ENCODE measurements around the gene SOX5.

The SOX5 gene

GRCh38 chr12:23621900-23622299 is 327.6 kb downstream of the SOX5 start:
- DNase-seq (ENCODE audit: extremely low read depth in 1 of 2, low read depth in 1 of 2): no peak

DNA sequence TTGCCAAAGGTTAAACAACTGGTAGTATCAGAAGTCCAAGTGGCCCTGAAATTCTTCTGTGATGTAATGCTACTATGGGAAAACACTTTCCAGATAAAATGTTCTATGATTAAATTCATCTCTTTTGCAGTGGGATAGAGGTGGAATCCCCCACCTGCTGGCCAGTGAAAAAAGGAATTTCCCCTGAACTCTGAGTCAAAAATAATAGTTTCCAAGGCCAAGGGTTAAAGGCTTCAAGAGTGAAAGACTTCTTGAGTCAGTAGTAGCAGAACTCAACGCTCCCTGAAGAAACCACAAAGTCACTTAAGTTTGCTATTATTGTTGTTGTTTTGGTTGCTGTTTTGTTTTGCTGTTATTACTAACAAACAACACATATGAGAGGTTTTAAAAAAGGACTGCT is 330.8 kb downstream of the SOX5 start:
- no peak for DNase-seq (ENCODE audit: extremely low read depth in 1 of 2, low read depth in 1 of 2)

DNA sequence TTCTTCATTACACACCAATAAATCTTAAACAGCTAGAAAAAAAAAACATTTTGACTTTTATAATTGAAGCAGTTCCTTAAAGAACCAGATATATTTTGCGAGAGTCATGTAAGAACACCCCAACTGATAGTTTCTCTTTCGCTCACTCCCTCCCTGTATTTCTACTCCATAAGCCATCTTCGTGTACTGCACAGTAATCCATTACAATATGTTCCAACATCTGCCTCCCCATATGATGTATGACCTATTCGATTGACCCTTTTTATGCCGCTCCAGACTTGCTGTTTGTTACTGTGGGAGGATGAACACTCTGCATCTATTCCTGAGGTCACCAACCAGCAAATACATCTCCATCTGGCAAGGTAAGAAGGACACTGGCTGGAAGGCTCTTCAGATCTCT is 331.7 kb downstream of the SOX5 start:
- no peak for DNase-seq (ENCODE audit: extremely low read depth in 1 of 2, low read depth in 1 of 2)

- no peak for DNase-seq (ENCODE audit: extremely low read depth in 1 of 2, low read depth in 1 of 2)
Observed at GRCh38 chr12:23614280-23614679, 335.2 kb downstream of the SOX5 start.

- DNase-seq (ENCODE audit: extremely low read depth in 1 of 2, low read depth in 1 of 2): no peak
Observed at GRCh38 chr12:23611320-23611719, 338.1 kb downstream of the SOX5 start.

GRCh38 chr12:23600919-23601318 is 348.6 kb downstream of the SOX5 start:
- DNase-seq (ENCODE audit: extremely low read depth in 1 of 2, low read depth in 1 of 2): no peak

DNA sequence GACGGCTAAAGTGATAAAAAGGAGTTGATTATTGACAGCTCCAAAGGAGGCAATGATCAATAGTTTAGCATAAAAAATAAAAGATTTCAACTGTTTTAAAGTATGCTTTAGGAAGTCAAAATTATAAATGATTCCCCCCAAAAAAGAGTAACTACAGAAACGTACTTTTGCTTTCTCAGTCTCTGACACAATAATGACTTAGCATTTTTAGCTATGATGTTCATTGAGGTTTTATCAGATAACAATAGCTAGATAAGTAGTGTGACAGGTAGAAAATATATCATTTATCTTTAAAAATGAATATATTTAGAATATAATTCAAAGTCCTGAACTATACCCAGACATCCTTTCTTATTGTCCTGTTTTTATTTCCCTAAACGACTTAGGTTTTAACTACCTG is 352.9 kb downstream of the SOX5 start:
- no peak for DNase-seq (ENCODE audit: extremely low read depth in 1 of 2, low read depth in 1 of 2)

DNA sequence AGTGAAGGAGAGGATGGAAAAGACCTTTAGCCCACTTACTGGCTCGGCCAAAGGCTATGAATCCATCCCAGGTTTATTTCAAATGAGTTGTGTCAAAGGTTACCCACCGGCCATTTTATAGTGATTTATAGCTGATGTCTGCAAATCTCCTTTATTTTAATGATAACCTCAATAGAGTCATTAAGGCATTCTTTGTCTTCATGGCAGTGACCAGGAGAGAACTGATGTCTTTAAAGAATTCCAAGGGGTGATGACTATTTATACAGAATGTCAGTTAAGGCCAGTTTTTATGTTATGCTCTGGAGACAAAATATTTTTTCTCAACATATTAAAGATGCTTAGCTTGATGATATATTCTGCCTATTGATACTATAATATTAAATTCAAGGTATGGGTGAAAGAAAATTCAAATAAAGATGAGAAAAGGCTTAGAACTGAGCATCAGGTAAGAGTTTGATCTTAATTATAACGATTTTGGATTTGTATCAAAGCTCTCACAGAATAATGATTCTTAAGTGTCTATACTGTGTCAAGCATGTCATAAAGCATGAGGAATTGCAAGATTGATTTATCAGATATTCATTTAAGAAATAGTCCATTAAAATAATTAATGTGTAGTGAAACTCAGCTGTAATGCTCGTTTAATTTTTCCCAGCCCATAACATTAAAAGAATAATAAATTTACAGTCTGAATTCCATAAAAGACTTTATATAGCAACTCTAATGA is 361.5 kb downstream of the SOX5 start:
- no peak for DNase-seq (ENCODE audit: extremely low read depth in 1 of 2, low read depth in 1 of 2)

DNA sequence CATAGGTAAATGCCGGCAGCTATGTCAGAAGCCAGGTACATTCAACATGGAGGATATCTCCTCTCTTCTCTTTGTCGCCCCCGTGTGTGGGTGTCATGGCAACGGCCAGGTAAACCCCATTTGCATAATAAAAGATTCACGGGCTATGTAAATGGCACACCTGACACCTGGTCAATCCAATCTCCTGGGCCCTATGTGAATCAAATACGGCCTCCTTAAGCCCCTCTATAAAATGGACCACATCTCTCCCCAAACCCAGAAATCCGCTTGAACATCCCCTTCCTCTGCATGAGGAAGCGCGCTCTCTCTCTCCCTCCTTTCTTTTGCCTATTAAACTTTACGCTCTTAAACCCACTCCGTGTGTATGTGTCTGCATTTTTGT is 363.7 kb downstream of the SOX5 start:
- no peak for DNase-seq (ENCODE audit: extremely low read depth in 1 of 2, low read depth in 1 of 2)

GRCh38 chr12:23585156-23585781 is 364.2 kb downstream of the SOX5 start:
- DNase-seq (ENCODE audit: extremely low read depth in 1 of 2, low read depth in 1 of 2): no peak

- no peak for DNase-seq (ENCODE audit: extremely low read depth in 1 of 2, low read depth in 1 of 2)
Observed at GRCh38 chr12:23581913-23582312, 367.6 kb downstream of the SOX5 start.

DNA sequence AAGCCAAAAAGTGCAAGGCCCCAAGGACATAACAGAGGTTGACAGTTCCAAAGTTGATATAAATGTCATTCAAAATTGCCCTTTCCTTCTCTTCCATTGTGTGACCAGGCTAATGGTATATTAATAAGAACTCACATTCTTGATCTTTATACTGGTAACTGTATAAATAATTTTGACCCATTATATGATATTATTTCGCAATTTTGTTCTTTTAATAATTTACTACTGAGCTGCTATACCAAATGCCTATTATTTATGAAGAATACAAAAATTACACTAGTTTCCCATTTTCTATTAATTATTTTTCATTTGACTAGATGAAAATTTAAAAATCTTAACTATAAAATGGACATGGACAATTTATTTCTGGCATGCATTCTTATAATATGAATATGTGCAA is 370.2 kb downstream of the SOX5 start:
- no peak for DNase-seq (ENCODE audit: extremely low read depth in 1 of 2, low read depth in 1 of 2)

GRCh38 chr12:23576372-23576771 is 373.1 kb downstream of the SOX5 start:
- DNase-seq (ENCODE audit: extremely low read depth in 1 of 2, low read depth in 1 of 2): no peak

DNA sequence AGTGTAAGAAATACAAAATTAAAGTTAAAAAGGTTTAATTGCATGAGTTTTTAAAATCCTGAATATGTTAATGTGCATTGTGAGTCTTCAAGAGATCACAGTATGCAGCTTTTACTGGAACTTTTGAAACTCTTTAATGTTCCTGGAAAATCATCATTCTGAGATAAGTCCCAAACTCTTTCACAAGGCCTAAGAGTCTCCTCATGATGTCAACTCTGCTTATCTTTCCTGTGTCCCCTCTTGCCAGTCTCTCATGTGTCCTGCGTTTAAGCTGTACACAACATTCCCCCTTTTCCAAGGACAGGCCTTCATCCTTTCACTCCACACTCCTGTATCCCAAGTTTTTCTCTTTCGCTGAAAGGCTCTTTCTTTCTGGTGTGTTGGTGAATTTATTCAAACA is 380.1 kb downstream of the SOX5 start:
- no peak for DNase-seq (ENCODE audit: extremely low read depth in 1 of 2, low read depth in 1 of 2)

DNA sequence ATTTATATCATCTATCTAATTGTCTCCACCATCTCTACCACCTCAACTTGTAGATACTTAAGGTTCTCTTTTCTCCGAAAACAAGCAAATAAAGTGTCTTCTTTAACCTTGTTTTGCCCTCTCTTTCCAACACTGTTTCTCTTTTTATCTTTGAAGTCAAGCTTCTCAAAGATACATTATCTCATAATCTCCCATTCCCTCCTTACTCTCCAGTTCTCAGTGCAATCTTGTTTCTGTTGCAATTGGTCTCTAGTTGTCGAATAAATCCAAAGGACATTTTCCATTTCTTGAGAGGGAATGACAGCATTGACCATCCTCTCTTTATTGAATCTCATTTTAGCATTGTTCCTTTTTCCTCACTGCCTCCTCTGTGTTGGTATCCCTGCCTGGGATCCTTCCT is 383.3 kb downstream of the SOX5 start:
- DNase-seq (ENCODE audit: extremely low read depth in 1 of 2, low read depth in 1 of 2): no peak

DNA sequence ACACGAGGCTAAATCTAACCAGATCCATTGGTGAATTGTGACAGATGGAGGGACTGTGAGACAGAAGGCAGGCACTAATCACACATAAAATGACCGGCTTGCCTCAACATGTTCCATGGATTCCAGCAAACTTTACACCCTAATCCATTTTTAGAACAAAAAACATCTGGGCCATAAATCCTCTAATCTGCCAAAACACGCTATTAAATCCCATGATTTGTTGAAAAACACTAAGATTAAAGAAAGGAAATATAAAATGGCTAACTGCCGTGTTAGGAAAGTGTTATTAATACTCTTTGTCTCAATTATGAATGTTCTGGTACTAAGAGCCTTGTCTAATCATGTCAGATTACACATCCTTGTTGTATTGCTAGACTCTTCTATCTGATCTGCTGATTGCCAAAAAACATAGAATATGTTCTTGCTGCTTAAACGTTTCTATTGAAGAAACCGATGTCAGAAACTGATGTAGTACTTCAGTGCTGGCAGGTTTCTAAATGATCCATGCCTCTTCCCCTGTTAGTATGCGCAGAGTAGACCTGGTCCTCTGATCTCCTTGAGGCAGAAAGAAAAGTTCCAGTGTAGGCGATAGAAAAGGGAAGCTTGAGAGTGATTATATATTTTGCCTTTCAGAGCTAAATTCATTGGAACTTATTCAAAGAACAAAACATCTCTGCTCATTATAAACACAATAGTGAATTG is 384.9 kb downstream of the SOX5 start:
- DNase-seq (ENCODE audit: extremely low read depth in 1 of 2, low read depth in 1 of 2): no peak

DNA sequence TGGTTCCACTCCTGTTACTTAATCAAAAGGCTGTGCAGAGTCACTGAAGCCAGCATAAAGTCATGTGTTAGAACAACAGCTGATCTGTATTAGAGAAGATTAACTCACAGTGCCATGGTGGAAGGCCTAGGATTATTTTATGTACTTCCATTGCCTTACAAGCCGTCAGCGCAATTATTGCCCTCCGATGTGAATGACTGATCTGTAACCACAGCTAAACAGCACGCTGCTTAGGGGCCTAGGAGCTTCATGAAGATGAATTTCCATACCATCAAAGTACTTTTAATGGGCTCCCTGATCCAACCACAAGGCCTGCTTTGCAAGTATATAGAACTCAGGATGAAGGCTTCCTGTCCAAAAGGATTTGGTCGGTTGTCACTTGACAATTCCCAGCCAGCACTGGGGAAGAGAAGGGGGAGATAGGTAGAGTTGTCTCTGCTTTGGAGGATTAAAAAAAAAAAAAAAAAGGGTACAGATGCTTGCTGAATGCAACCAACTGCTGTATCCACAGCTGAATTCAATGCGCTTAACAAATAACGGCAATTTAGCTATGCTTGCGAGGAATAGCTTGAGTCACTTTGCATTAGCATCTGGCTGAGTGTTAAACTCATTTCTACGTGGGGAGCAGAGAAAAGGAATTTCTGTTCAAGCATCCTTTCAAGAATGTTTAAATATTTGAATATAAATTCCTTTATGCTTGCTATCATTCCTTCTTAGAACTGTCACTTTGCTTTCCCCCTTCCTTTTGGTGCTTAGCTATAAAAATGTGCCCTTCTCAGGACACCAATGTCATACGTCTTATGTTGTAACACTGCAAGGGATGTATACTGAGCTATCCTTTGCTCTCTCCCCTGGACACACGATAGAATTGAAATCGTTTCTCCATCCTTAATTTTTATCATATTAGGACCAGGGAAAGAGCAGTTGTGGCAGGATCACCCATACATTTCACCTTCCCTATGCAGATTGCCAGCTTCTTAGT is 387.8 kb downstream of the SOX5 start:
- no peak for DNase-seq (ENCODE audit: extremely low read depth in 1 of 2, low read depth in 1 of 2)

DNA sequence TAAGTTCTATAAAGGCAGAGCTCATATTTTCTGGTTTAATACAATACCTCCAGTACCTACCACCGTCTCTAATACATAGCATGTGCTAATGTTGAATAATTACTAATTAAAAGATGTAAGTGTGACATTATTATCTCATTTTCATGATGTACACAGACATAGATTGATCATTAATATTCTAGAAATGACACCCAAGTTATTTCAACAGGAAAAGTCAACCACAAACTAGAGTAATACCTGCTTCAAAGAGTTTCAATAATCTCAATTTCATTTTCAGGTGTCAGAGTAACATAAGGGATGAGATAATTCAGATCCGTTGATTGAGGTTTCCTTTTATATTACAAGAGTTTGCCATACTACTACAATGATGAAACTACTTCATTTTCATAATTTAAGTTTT is 388.9 kb downstream of the SOX5 start:
- no peak for DNase-seq (ENCODE audit: extremely low read depth in 1 of 2, low read depth in 1 of 2)

- no peak for DNase-seq (ENCODE audit: extremely low read depth in 1 of 2, low read depth in 1 of 2)
Observed at GRCh38 chr12:23559268-23559753, 390.2 kb downstream of the SOX5 start.

DNA sequence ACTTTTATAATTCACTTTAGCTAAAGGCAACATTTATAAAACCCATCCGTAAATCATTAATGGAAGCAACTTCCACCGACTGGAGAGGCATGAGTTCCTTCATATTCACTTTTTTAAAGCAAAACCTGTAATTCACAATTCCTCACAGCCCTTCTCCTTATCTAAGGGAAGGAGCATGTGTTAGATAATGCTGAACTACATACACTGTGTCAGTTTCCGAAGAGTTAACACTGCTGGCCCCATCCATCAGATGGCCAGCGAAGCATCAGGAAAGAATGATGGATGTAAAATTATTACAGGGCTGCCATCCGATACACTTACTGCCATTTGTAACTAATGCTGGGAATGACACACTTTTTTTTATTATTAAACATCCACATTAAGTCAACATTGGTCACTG is 392.8 kb downstream of the SOX5 start:
- DNase-seq (ENCODE audit: extremely low read depth in 1 of 2, low read depth in 1 of 2): no peak

DNA sequence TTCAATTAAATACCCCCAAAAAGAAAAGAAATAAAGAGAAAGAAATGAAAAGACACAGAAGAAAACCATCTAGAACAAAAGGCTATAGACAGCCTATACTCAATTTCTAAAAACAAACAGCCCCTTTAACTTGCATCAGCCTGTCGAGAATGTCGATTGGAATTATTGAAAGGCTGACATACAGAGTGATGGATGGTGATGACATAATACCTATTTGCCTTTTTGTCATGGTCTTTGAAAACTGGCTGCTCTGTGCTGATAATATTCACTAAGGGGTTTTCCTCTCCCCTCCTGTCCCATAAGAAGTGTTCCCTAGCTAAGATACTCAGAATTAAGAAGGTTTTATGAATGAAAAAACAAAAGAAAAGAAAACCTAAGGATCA is 393.7 kb downstream of the SOX5 start:
- DNase-seq (ENCODE audit: extremely low read depth in 1 of 2, low read depth in 1 of 2): no peak

Measured in stimulated activated CD8-positive, alpha-beta memory T cell treated with anti-CD3 and anti-CD28 coated beads, Interleukin-7, amount 100 ng/mL, for 48 hours (primary cell).